H1 (cell line): ENCODE data around the gene SLC25A48. TPM values are rescaled to one million over a fixed set of nuclear protein-coding genes. Genes with fewer than 3 reads are reported as not detected.

Source experiments
- GABPA ChIP-seq: IDR thresholded peaks from 2 replicates; pipeline ENCODE4 v1.6.1; 2011; ENCODE audit warnings: mild to moderate bottlenecking, low read length, moderate library complexity, borderline replicate concordance; ENCODE audit not compliant: insufficient read depth
- GTF2F1 ChIP-seq: IDR thresholded peaks from 2 replicates; pipeline ENCODE4 v1.6.1; 2012; ENCODE audit warnings: low read depth, low read length, improper control_type of control experiment, borderline replicate concordance
- NANOG ChIP-seq: IDR thresholded peaks from 2 replicates; pipeline ENCODE4 v1.6.1; 2011; ENCODE audit warnings: low read length, low read depth, mild to moderate bottlenecking, inconsistent platforms; ENCODE audit not compliant: insufficient read depth, poor library complexity, severe bottlenecking
- RXRA ChIP-seq: IDR thresholded peaks from 2 replicates; pipeline ENCODE4 v1.6.1; 2011; ENCODE audit warnings: low read depth, mild to moderate bottlenecking, low read length, moderate library complexity; ENCODE audit not compliant: insufficient read depth
- SIX5 ChIP-seq: IDR thresholded peaks from 2 replicates; pipeline ENCODE4 v1.6.1; 2011; ENCODE audit warnings: mild to moderate bottlenecking, low read depth, low read length
- SP2 ChIP-seq: IDR thresholded peaks from 2 replicates; pipeline ENCODE4 v1.6.1; 2012; ENCODE audit warnings: mild to moderate bottlenecking, low read length, inconsistent platforms
- SUZ12 ChIP-seq: fragments of 200-600 bp; sonication (generic); IDR thresholded peaks from 2 replicates; pipeline ENCODE4 v1.6.1; 2012; ENCODE audit warnings: mild to moderate bottlenecking, inconsistent platforms, low read length, moderate library complexity, mixed read lengths
- TBP ChIP-seq: IDR thresholded peaks from 2 replicates; pipeline ENCODE4 v1.6.1; 2011; ENCODE audit warnings: low read depth, low read length, improper control_type of control experiment
- polyA plus RNA-seq, 7 experiments: library from polyadenylated mRNA; depleted of rRNA in 3 of 7; stranded (reverse) in 5 of 7; unstranded in 2 of 7; fragments of >200 nt in 5 of 7; fragments of 200-250 nt in 2 of 7; gene quantifications; 1 replicate in 5 of 7; 2 replicates in 1 of 7; 4 replicates in 1 of 7; pipeline versions ENCODE4 v1.2.1 to v1.2.3, GENCODE V29; 2011 to 2013; ENCODE audit warnings: missing spikeins in 2 of 7, mixed read lengths in 2 of 7
- total RNA-seq: library from RNA; stranded (reverse); fragmentation: NEBNext Ultra II Directional; extraction: Animal tissue kit (Norgen Biotek cat#: 25700); gene quantifications from 2 replicates; pipeline ENCODE4 v1.2.1, GENCODE V29; 2021

SLC25A48 gene
- total and polyA plus RNA-seq, 2 of the 8 experiments (the other 6 are each of a cell fraction or from before 2014, with no cell fraction given), result 1.3 to 1.8 TPM

DNA sequence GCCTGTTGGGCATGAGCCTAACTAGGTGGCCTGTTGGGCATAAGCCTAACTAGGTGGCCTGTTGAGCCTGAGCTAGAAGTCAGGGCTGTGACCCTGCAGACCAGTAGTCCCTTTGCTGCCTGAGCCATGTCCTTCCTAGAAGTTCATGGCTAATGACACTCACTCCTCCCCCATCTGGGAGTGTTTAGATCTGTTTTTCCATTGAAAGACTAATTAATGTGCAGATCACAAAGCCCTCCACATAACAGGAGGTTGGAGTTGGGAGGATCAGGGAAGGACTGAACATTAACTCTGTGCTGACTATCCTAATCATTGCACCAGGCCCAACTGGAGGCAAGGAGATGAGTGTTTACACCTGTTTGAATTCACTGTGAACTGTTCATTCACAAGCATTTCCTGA, 27.6 kb downstream of the SLC25A48 start (continued):
- TF ChIP-seq SP2, result no peak
- TF ChIP-seq TBP, result no peak
- TF ChIP-seq NANOG, result no peak
- no peak for TF ChIP-seq SIX5
- TF ChIP-seq GABPA, result no peak
- no peak for TF ChIP-seq RXRA
- TF ChIP-seq SUZ12, result no peak
- no peak for TF ChIP-seq GTF2F1
